Stomach (tissue), 4 donors: ENCODE measurements around the gene SMIM15.

Experiments used
- CTCF ChIP-seq, 7 experiments: fragments of 450-650 bp in 4 of 7; fragments of 200-600 bp in 3 of 7; sonication (generic) in 3 of 7; IDR thresholded peaks; one replicate each; pipeline ENCODE4 v1.5.1; 2016 to 2019; ENCODE audit warnings: antibody characterized with exemption in 7 of 7, control low read depth in 2 of 7, mild to moderate bottlenecking in 1 of 7
- POLR2A ChIP-seq, 4 donors: fragments of 450-650 bp; IDR thresholded peaks; one replicate each; pipeline ENCODE4 v1.6.1; 2016; ENCODE audit warnings: antibody characterized with exemption in 4 of 4, control low read depth in 2 of 4, mild to moderate bottlenecking in 1 of 4, moderate library complexity in 1 of 4
- POLR2AphosphoS5 ChIP-seq, 3 donors: sonication (generic); formaldehyde crosslinking; IDR thresholded peaks; one replicate each; pipeline ENCODE4 v1.6.1; 2016; ENCODE audit warnings: antibody characterized with exemption in 3 of 3

GRCh38 chr5:61183538-61183937 lies 21.3 kb upstream of the SMIM15 start:
- TF ChIP-seq CTCF (IDR thresholded peaks at IDR 0.05) = no peak
- TF ChIP-seq POLR2A (IDR thresholded peaks at IDR 0.05) = no peak
- no peak for TF ChIP-seq POLR2AphosphoS5 (IDR thresholded peaks at IDR 0.05)
